Spleen (tissue), 13 donors: Measurements from ENCODE around the gene ZDHHC12. TPM values are rescaled to one million over a fixed set of nuclear protein-coding genes. Genes with fewer than 3 reads are reported as not detected.
A peak's percentile ranks its signal among the peaks of the same experiment; 100 is the strongest.

Experiments
- DNase-seq: peaks from one replicate; pipeline ENCODE4 v3.0.0-alpha.2; 2020
- H3K27ac ChIP-seq, 8 donors: fragments of 200-600 bp; sonication (generic) in 7 of 8; 1 replicate in 4 of 8; 2 replicates in 4 of 8; pipeline versions ENCODE4 v1.5.0 to v1.8.0; 2016 to 2021; ENCODE audit warnings: inconsistent platforms in 4 of 8, mild to moderate bottlenecking in 4 of 8, moderate library complexity in 1 of 8
- H3K27me3 ChIP-seq, 7 donors: fragments of 200-600 bp; sonication (generic) in 6 of 7; replicated peaks in 1 of 7; 1 replicate in 4 of 7; 2 replicates in 3 of 7; pipeline versions ENCODE4 v1.5.0 to v1.8.0; 2016 to 2021; ENCODE audit warnings: inconsistent platforms in 3 of 7, mild to moderate bottlenecking in 1 of 7
- H3K36me3 ChIP-seq, 6 donors: fragments of 200-600 bp; sonication (generic) in 5 of 6; 1 replicate in 4 of 6; 2 replicates in 2 of 6; pipeline versions ENCODE4 v1.5.0 to v1.8.0; 2016 to 2021; ENCODE audit warnings: inconsistent platforms in 2 of 6
- H3K4me1 ChIP-seq, 6 donors: fragments of 200-600 bp; sonication (generic) in 5 of 6; 1 replicate in 3 of 6; 2 replicates in 3 of 6; pipeline versions ENCODE4 v1.5.0 to v1.8.0; 2016 to 2021; ENCODE audit warnings: inconsistent platforms in 3 of 6
- H3K4me3 ChIP-seq, 8 donors: fragments of 200-600 bp; sonication (generic) in 7 of 8; 1 replicate in 4 of 8; 2 replicates in 4 of 8; pipeline versions ENCODE4 v1.5.0 to v1.8.0; 2016 to 2021; ENCODE audit warnings: inconsistent platforms in 4 of 8, mild to moderate bottlenecking in 4 of 8, moderate library complexity in 2 of 8
- H3K9me3 ChIP-seq, 8 donors: fragments of 200-600 bp; sonication (generic) in 7 of 8; 1 replicate in 4 of 8; 2 replicates in 4 of 8; pipeline versions ENCODE4 v1.5.0 to v1.8.0; 2016 to 2021; ENCODE audit warnings: inconsistent platforms in 4 of 8
- POLR2A ChIP-seq, 3 donors: fragments of 450-650 bp; IDR thresholded peaks; one replicate each; pipeline ENCODE4 v1.5.1; 2017; ENCODE audit warnings: antibody characterized with exemption in 3 of 3, mild to moderate bottlenecking in 1 of 3
- POLR2AphosphoS5 ChIP-seq, 3 donors: sonication (generic); formaldehyde crosslinking; IDR thresholded peaks; one replicate each; pipeline ENCODE4 v1.5.1; 2017; ENCODE audit warnings: antibody characterized with exemption in 3 of 3
- WGBS, 5 donors: extraction: QIAGEN DNeasy Blood & Tissue Kit in 3 of 5; methylation state at CpG; one replicate each; pipeline versions ENCODE4 v1.1.5 to v1.1.7; 2013 to 2018; 5-methylcytosine and 5-hydroxymethylcytosine counted together
- intact Hi-C: fragments of 100-400 bp; cut with DNase I; formaldehyde crosslinking; loops from one replicate; pipeline ENCODE4 v1.15.0; 2023; ENCODE audit warnings: low total_unique reads
- long read RNA-seq, 2 donors: transcript quantifications; one replicate each; lab custom pipeline, GENCODE V29; 2026
- polyA plus RNA-seq, 3 donors: library from polyadenylated mRNA; stranded (reverse); fragments of 200-250 nt; gene quantifications; one replicate each; pipeline ENCODE4 v1.2.1, GENCODE V29; 2013
- total RNA-seq, 7 donors: library from RNA; depleted of rRNA in 3 of 7; stranded (reverse); fragments of >200 nt in 3 of 7; fragmentation: NEBNext Ultra II Directional in 4 of 7; extraction: Animal tissue kit (Norgen Biotek cat#: 25700) in 4 of 7; gene quantifications; one replicate each; pipeline versions ENCODE4 v1.1.0 to v1.2.1, GENCODE V29; 2016 to 2021
- TF ChIP-seq, protein P1 (sequence below), 11 experiments: fragments of 200-600 bp in 7 of 11; fragments of 450-650 bp in 4 of 11; sonication (generic) in 4 of 11; IDR thresholded peaks in 8 of 11; conservative IDR thresholded peaks in 3 of 11; 1 replicate in 7 of 11; 2 replicates in 4 of 11; pipeline versions ENCODE4 v1.4.0 to v1.8.0; 2016 to 2021; ENCODE audit warnings: antibody characterized with exemption in 11 of 11, inconsistent platforms in 4 of 11, mild to moderate bottlenecking in 1 of 11
- donor health status: healthy with polysubstance abuse.
- donor health status: DM: no; HTN: no; CAD: no; lungs with moderate emphysema.
- donor health status: DM: no; HTN: no; CAD: no.
- donor health status: Bipolar disorder and iron deficiency.
- donor health status: healthy.
- donor health status: DM: no; HTN: no; CAD: no.
- donor health status: DM: yes; HTN: yes; CAD: no.

Gene ZDHHC12
- 10 to 100 TPM; 21.5 to 73.4 (median 24.4) TPM for total RNA-seq
- polyA plus RNA-seq = 10 to 100 TPM; 31.7 to 51.0 (median 41.5) TPM
- long read RNA-seq, donor 1, transcript ZDHHC12-201 (5 exons, 1,129 nt) = major isoform, 11 of 11 reads
- long read RNA-seq, donor 1, partial matches to known transcripts = 0 of 11 reads
- long read RNA-seq, donor 1, other reads (novel, unspliced or antisense) = 0 of 11 reads
- long read RNA-seq, donor 2, transcript ZDHHC12-201 (5 exons, 1,129 nt) = major isoform, 9 of 9 reads
- long read RNA-seq, donor 2, partial matches to known transcripts = 0 of 9 reads
- long read RNA-seq, donor 2, other reads (novel, unspliced or antisense) = 0 of 9 reads

DNA sequence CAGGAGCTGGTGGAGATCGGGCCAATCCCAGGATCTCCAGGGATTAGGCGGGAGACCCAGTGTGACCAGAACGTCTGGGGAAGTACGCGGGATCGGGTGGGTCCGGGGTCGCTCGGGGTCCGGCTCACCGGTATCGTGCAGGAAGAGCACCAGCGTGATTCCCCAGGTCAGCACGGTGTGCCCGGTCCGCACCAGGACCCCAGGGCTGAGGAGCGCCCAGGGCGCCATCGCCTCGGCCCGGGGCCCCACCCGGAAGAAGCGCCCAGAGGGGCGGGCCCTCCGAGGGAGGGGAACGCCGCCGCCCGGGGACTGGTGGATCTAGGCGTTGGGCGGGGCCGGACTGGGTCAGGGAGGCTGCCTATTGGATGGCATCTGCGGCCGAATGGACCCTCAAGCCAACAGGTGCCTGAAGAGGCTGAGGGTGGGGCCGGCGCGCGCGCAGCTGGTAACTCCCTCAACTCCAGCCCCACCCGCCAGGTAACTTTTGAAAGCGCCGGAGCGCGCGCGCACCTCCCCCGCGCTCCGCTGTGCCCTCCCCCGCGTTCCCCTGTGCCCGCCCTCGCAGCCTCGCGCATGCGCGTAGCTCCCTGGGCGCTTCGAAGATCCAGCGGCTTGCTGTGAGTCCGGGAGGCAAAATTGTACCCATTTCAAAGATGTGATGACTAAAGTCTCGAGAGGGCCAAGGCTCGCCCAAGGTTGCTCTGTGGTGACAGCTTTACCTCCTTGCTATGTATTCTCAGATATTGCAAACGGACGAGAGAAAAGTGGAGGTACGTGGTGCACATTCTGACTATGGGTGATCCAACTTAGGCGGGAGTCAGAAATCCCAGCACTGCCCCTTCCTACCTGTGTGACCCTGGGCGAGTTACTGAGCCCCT lies at the start of gene ZDHHC12:
Gene ZDHHC12, minus strand, starts transcription at position 262 of the 878 bp plus-strand sequence. Its CDS starts 34 bp downstream, at position 228.
- TF ChIP-seq, protein P1, sequence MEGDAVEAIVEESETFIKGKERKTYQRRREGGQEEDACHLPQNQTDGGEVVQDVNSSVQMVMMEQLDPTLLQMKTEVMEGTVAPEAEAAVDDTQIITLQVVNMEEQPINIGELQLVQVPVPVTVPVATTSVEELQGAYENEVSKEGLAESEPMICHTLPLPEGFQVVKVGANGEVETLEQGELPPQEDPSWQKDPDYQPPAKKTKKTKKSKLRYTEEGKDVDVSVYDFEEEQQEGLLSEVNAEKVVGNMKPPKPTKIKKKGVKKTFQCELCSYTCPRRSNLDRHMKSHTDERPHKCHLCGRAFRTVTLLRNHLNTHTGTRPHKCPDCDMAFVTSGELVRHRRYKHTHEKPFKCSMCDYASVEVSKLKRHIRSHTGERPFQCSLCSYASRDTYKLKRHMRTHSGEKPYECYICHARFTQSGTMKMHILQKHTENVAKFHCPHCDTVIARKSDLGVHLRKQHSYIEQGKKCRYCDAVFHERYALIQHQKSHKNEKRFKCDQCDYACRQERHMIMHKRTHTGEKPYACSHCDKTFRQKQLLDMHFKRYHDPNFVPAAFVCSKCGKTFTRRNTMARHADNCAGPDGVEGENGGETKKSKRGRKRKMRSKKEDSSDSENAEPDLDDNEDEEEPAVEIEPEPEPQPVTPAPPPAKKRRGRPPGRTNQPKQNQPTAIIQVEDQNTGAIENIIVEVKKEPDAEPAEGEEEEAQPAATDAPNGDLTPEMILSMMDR (IDR thresholded peaks at IDR 0.05 in 8 of 11, conservative IDR thresholded peaks at IDR 0.05 in 3 of 11) = peak in 2 of 11 experiments; percentile 14 to 21
- TF ChIP-seq POLR2AphosphoS5 (IDR thresholded peaks at IDR 0.05) (peak; percentile 98 to 99 (median 98)), POLR2A (IDR thresholded peaks at IDR 0.05) (peak; percentile 59 to 90 (median 86))
- WGBS, 5 donors = 1 to 3% (median 2%) methylated on average over 33 to 68 of the region's 68 CpGs
- H3K27me3 ChIP-seq = no peaks in the 10 kb centered on the region
- peak within 1 kb of the TSS; percentile 79 to 92 (median 86) for H3K27ac ChIP-seq
- peaks cover 4 to 58% (median 35%) of the 10 kb centered on the region in 6 donors for H3K4me1 ChIP-seq
- peak within 1 kb of the TSS; percentile 55 to 91 (median 79) for H3K4me3 ChIP-seq
- no peaks in the 10 kb centered on the region for H3K9me3 ChIP-seq
- peak; percentile 100 for DNase-seq
- intact Hi-C loops = no loop called here
- peaks cover 0 to 31% (median 23%) of the 10 kb centered on the region in 6 donors for H3K36me3 ChIP-seq

GRCh38 chr9:128773049-128773448 lies 49.1 kb upstream of the ZDHHC12 start:
- WGBS, 5 donors = 89 to 98% (median 92%) methylated on average over 5 of the region's 5 CpGs
- Histone ChIP-seq H3K4me3 (no peak overlapping the region), H3K36me3 (peaks cover 0 to 2% (median under 1%) of the 10 kb centered on the region in 6 donors), H3K4me1 (peaks cover 9 to 40% (median 29%) of the 10 kb centered on the region in 6 donors), H3K27me3 (no peaks in the 10 kb centered on the region), H3K27ac (no peak overlapping the region), H3K9me3 (peaks cover 0 to 16% (median 10%) of the 10 kb centered on the region in 8 donors)
- TF ChIP-seq POLR2A (IDR thresholded peaks at IDR 0.05) = no peak
- no peak for DNase-seq
- intact Hi-C loops = no loop called here

GRCh38 chr9:128771745-128772519 lies 48.0 kb upstream of the ZDHHC12 start, which contains the start of gene ZER1:
ZER1 (minus strand) TSS chr9:128771927; CDS start chr9:128755565, 16,362 bp downstream.
- no peaks in the 10 kb centered on the region for H3K27me3 ChIP-seq
- intact Hi-C loops = no loop called here
- H3K27ac ChIP-seq = peak within 1 kb of the TSS; percentile 90 to 97 (median 92)
- peaks cover 9 to 46% (median 29%) of the 10 kb centered on the region in 6 donors for H3K4me1 ChIP-seq
- peak within 1 kb of the TSS; percentile 58 to 88 (median 76) for H3K4me3 ChIP-seq
- WGBS, 5 donors = 1 to 2% (median 2%) methylated on average over 22 to 72 of the region's 72 CpGs
- TF ChIP-seq, protein P1 (IDR thresholded peaks at IDR 0.05 in 8 of 11, conservative IDR thresholded peaks at IDR 0.05 in 3 of 11) = peak in 4 of 11 experiments; percentile 6 to 29 (median 16)
- TF ChIP-seq POLR2AphosphoS5 (IDR thresholded peaks at IDR 0.05) (peak; percentile 90 to 97 (median 90)), POLR2A (IDR thresholded peaks at IDR 0.05) (peak in 2 of 3 donors; percentile 50 to 98)
- H3K9me3 ChIP-seq = peaks cover 0 to 16% (median 10%) of the 10 kb centered on the region in 8 donors
- H3K36me3 ChIP-seq = peaks cover 0 to 13% (median 5%) of the 10 kb centered on the region in 6 donors
- DNase-seq = peak; percentile 99
